Astrocyte (in vitro differentiated cells and primary cell): ENCODE measurements around the gene CUL1. TPM values are rescaled to one million over a fixed set of nuclear protein-coding genes. Genes with fewer than 3 reads are reported as not detected.
"Not testable (repeated sequence)": the region's sequence is repeated elsewhere in the genome, so short reads cannot be mapped to it uniquely, and the experiment has no call there.

Experiments
- DNase-seq: peaks from one replicate; pipeline ENCODE4 v3.0.0-alpha.2; 2010; ENCODE audit warnings: low read depth
- FAIRE-seq: peaks from 2 replicates; lab custom pipeline; 2011; peaks lifted over from hg19 to GRCh38; lab: Jason Lieb, UNC
- H2AFZ ChIP-seq: 2 replicates; pipeline ENCODE4 v1.6.0; 2012; ENCODE audit warnings: low read depth, low read length, inconsistent platforms
- H3K27ac ChIP-seq: 2 replicates; pipeline ENCODE4 v1.5.1; 2011; ENCODE audit warnings: low read depth, low read length, inconsistent platforms
- H3K27me3 ChIP-seq: 2 replicates; pipeline ENCODE4 v1.6.0; 2011; ENCODE audit warnings: low read length, inconsistent platforms; ENCODE audit not compliant: insufficient read depth
- H3K36me3 ChIP-seq: 2 replicates; pipeline ENCODE4 v1.5.1; 2011; ENCODE audit warnings: low read length, inconsistent platforms; ENCODE audit not compliant: insufficient read depth
- H3K4me1 ChIP-seq: 2 replicates; pipeline ENCODE4 v1.5.1; 2011; ENCODE audit warnings: low read length, inconsistent platforms; ENCODE audit not compliant: insufficient read depth
- H3K4me2 ChIP-seq: 2 replicates; pipeline ENCODE4 v1.6.0; 2012; ENCODE audit warnings: low read length, inconsistent platforms
- H3K4me3 ChIP-seq: 2 replicates; pipeline ENCODE4 v1.5.1; 2011; ENCODE audit warnings: low read depth, mild to moderate bottlenecking, low read length, inconsistent platforms; ENCODE audit not compliant: insufficient read depth
- H3K79me2 ChIP-seq: 2 replicates; pipeline ENCODE4 v1.6.0; 2012; ENCODE audit warnings: mild to moderate bottlenecking, low read length, inconsistent platforms; ENCODE audit not compliant: insufficient read depth
- H3K9ac ChIP-seq: 2 replicates; pipeline ENCODE4 v1.6.0; 2012; ENCODE audit warnings: mild to moderate bottlenecking, low read length, inconsistent platforms
- H3K9me3 ChIP-seq: 2 replicates; pipeline ENCODE4 v1.5.1; 2012; ENCODE audit warnings: low read depth, mild to moderate bottlenecking, low read length, inconsistent platforms; ENCODE audit not compliant: insufficient read depth
- H4K20me1 ChIP-seq: 2 replicates; pipeline ENCODE4 v1.6.0; 2012; ENCODE audit warnings: low read length, inconsistent platforms; ENCODE audit not compliant: insufficient read depth
- H3K27ac Mint-ChIP-seq: one replicate; pipeline ENCODE4 v1.8.0; 2021; ENCODE audit warnings: mild to moderate bottlenecking, mixed read lengths; ENCODE audit not compliant: unreplicated experiment
- H3K27me3 Mint-ChIP-seq: one replicate; pipeline ENCODE4 v1.8.0; 2021; ENCODE audit warnings: low read depth, mixed read lengths; ENCODE audit not compliant: unreplicated experiment
- H3K36me3 Mint-ChIP-seq: one replicate; pipeline ENCODE4 v1.8.0; 2021; ENCODE audit warnings: low read depth, mixed read lengths; ENCODE audit not compliant: unreplicated experiment
- H3K4me1 Mint-ChIP-seq: one replicate; pipeline ENCODE4 v1.8.0; 2021; ENCODE audit warnings: low read depth, mixed read lengths; ENCODE audit not compliant: unreplicated experiment
- H3K4me3 Mint-ChIP-seq: one replicate; pipeline ENCODE4 v1.8.0; 2021; ENCODE audit warnings: mild to moderate bottlenecking, moderate library complexity, mixed read lengths; ENCODE audit not compliant: unreplicated experiment
- H3K9me3 Mint-ChIP-seq: one replicate; pipeline ENCODE4 v1.8.0; 2021; ENCODE audit warnings: mild to moderate bottlenecking, mixed read lengths; ENCODE audit not compliant: unreplicated experiment
- EZH2 ChIP-seq: IDR thresholded peaks from 2 replicates; pipeline ENCODE4 v1.6.1; 2012; ENCODE audit warnings: mild to moderate bottlenecking, low read length, inconsistent platforms; ENCODE audit not compliant: insufficient read depth
- total RNA-seq: library from RNA; stranded (reverse); gene quantifications from 2 replicates; pipeline ENCODE4 v1.2.1, GENCODE V29; 2021
- TF ChIP-seq, protein P1 (sequence below): IDR thresholded peaks from 2 replicates; pipeline ENCODE4 v1.5.1; 2011; ENCODE audit warnings: low read depth, mild to moderate bottlenecking, inconsistent platforms, low read length, moderate library complexity; ENCODE audit not compliant: insufficient read depth

CUL1 gene
- total RNA-seq, 1 donor from 2014 or later, result 60.2 TPM

DNA sequence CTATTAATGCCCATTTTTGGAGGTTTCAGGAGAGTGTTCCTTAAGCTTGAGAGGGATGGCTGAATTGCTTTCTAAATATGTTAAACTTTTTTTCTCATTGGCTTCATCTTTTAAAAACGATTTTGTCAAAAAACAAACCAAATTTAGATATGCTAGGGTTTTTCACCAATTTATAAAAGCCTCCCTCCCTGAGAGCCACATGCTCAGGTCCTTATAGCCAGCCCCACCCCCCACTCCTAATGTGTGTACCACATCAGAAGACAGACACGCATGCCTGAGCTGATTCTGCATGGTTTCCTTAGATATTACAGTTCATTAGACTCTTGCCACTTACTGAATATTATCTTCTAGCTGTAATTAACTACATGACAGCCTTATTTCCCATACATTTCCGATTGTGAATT lies 2.0 kb downstream of the CUL1 start:
- no peaks in the 10 kb centered on the region for H3K27me3 ChIP-seq
- Mint-ChIP-seq H3K36me3 (no peaks in the 10 kb centered on the region), H3K27ac (peak overlapping the region; percentile 77), H3K4me1 (peaks cover 37% of the 10 kb centered on the region), H3K27me3 (no peaks in the 10 kb centered on the region), H3K9me3 (no peaks in the 10 kb centered on the region), H3K4me3 (peak overlapping the region; percentile 94)
- no peak overlapping the region for H2AFZ ChIP-seq
- DNase-seq (peak; percentile 56), FAIRE-seq (no peak)
- peaks cover 60% of the 10 kb centered on the region for H4K20me1 ChIP-seq
- no peaks in the 10 kb centered on the region for H3K9me3 ChIP-seq
- TF ChIP-seq EZH2, result no peak
- TF ChIP-seq, protein P1, sequence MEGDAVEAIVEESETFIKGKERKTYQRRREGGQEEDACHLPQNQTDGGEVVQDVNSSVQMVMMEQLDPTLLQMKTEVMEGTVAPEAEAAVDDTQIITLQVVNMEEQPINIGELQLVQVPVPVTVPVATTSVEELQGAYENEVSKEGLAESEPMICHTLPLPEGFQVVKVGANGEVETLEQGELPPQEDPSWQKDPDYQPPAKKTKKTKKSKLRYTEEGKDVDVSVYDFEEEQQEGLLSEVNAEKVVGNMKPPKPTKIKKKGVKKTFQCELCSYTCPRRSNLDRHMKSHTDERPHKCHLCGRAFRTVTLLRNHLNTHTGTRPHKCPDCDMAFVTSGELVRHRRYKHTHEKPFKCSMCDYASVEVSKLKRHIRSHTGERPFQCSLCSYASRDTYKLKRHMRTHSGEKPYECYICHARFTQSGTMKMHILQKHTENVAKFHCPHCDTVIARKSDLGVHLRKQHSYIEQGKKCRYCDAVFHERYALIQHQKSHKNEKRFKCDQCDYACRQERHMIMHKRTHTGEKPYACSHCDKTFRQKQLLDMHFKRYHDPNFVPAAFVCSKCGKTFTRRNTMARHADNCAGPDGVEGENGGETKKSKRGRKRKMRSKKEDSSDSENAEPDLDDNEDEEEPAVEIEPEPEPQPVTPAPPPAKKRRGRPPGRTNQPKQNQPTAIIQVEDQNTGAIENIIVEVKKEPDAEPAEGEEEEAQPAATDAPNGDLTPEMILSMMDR, result no peak
- no peak overlapping the region for H3K27ac ChIP-seq
- H3K4me3 ChIP-seq, result peak overlapping the region; percentile 75
- H3K36me3 ChIP-seq, result no peaks in the 10 kb centered on the region
- peak overlapping the region; percentile 90 for H3K9ac ChIP-seq
- peaks cover 28% of the 10 kb centered on the region for H3K4me1 ChIP-seq
- peak overlapping the region; percentile 89 for H3K4me2 ChIP-seq
- peaks cover 67% of the 10 kb centered on the region for H3K79me2 ChIP-seq

DNA sequence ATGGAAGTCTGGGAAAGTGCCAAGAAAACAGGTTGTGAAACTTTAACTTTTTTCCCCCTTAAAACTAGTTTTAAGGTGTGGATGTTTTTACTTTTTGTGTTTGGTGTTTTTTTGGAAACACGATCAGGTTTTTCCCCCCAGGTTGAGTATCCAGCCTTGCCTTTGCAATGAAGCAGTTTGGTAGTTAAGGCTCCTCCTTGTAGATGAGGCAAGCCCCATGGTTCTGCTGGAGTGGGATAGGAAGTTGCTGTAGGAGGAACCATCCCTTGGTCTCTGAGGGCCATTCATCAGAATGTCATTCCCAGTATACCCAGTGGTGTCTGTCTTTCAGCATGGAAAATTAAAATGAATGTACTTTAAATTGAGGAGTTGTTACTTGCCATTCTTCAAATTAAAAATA lies 2.7 kb downstream of the CUL1 start:
- Histone ChIP-seq H3K36me3 (no peaks in the 10 kb centered on the region), H3K4me3 (no peak overlapping the region), H3K27me3 (no peaks in the 10 kb centered on the region), H3K79me2 (peaks cover 75% of the 10 kb centered on the region), H3K27ac (no peak overlapping the region), H3K4me1 (peaks cover 28% of the 10 kb centered on the region), H4K20me1 (peaks cover 67% of the 10 kb centered on the region), H2AFZ (no peak overlapping the region), H3K4me2 (peak overlapping the region; percentile 89), H3K9me3 (no peaks in the 10 kb centered on the region), H3K9ac (peak overlapping the region; percentile 90)
- TF ChIP-seq, protein P1, result no peak
- no peak for TF ChIP-seq EZH2
- H3K27ac Mint-ChIP-seq, result peak overlapping the region; percentile 77
- no peak for DNase-seq
- peaks cover 44% of the 10 kb centered on the region for H3K4me1 Mint-ChIP-seq
- H3K4me3 Mint-ChIP-seq, result peak overlapping the region; percentile 94
- no peak for FAIRE-seq
- H3K36me3 Mint-ChIP-seq, result no peaks in the 10 kb centered on the region
- H3K9me3 Mint-ChIP-seq, result no peaks in the 10 kb centered on the region
- no peaks in the 10 kb centered on the region for H3K27me3 Mint-ChIP-seq

DNA sequence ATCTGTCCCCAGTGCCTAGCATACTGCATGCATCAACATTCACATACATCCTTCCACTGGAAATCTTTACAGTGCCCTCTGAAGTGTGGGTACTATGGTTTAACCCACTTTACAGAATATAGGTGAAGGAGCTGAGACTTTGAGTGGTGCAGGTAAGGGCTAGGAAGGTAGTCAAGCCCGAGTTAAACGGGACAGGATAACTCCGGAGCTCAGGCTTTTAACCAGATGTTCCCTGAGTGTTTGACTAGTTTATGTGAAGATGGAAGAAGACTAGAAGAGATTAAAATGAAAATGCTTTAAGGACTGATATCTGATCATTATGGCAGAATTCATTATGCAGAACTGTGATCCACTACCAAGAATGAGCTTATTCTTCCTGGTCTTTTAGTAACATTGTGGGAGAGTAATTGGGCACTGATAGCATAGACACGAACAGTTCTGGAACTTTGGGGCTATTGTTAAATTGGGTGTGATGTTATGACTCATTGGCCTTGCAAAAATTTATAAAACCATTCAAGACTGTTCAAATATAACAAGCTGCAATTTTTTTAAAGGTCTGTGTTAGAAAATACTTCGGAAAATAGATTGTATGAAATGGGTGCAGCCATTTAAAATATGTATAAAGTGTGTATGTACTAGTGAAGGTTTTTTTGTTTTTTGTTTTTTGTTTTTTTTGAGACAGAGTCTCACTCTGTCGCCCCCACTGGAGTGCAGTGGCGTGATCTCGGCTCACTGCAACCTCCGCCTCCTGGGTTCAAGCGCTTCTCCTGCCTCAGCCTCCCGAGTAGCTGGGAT lies 4.4 kb downstream of the CUL1 start:
- Mint-ChIP-seq H3K27ac (no peak overlapping the region), H3K36me3 (no peaks in the 10 kb centered on the region), H3K9me3 (no peaks in the 10 kb centered on the region), H3K4me1 (peaks cover 45% of the 10 kb centered on the region), H3K27me3 (no peaks in the 10 kb centered on the region), H3K4me3 (peak overlapping the region; percentile 34)
- H3K9me3 ChIP-seq, result no peaks in the 10 kb centered on the region
- H4K20me1 ChIP-seq, result peaks cover 81% of the 10 kb centered on the region
- H3K27ac ChIP-seq, result no peak overlapping the region
- no peak overlapping the region for H3K4me3 ChIP-seq
- H3K27me3 ChIP-seq, result no peaks in the 10 kb centered on the region
- no peaks in the 10 kb centered on the region for H3K36me3 ChIP-seq
- peaks cover 22% of the 10 kb centered on the region for H3K4me1 ChIP-seq
- peak overlapping the region; percentile 3 for H3K4me2 ChIP-seq
- FAIRE-seq, result no peak
- no peak for TF ChIP-seq EZH2
- TF ChIP-seq, protein P1, result no peak
- peaks cover 91% of the 10 kb centered on the region for H3K79me2 ChIP-seq
- no peak overlapping the region for H2AFZ ChIP-seq
- DNase-seq, result no peak
- H3K9ac ChIP-seq, result no peak overlapping the region

DNA sequence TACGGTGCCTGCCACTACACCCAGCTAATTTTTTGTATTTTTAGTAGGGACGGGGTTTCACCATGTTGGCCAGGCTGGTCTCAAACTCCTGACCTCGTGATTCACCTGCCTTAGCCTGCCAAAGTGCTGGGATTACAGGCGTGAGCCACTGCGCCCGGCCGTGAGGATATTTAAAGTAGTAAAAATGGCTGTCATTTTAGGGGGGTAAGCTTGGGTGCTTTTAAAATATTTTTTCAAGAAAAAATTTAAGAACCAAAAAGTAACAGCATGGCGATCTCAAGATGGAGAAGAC lies 4.9 kb downstream of the CUL1 start:
- not testable (repeated sequence) for DNase-seq, FAIRE-seq, H2AFZ ChIP-seq, H3K4me2 ChIP-seq, H3K36me3 ChIP-seq, H3K9me3 Mint-ChIP-seq, H3K4me3 ChIP-seq, H3K27me3 ChIP-seq, H3K9ac ChIP-seq, H3K27ac Mint-ChIP-seq, H3K27me3 Mint-ChIP-seq, H3K36me3 Mint-ChIP-seq, H3K4me3 Mint-ChIP-seq, H3K27ac ChIP-seq, H3K9me3 ChIP-seq
- H3K4me1 Mint-ChIP-seq, result peaks cover 51% of the 10 kb centered on the region
- Histone ChIP-seq H3K4me1 (peaks cover 22% of the 10 kb centered on the region), H4K20me1 (peaks cover 87% of the 10 kb centered on the region), H3K79me2 (peaks cover 97% of the 10 kb centered on the region)
